Measurements from ENCODE around the gene ATP6V0A1.

ATP6V0A1 gene

GRCh38 chr17:42563950-42564349 lies 105.3 kb downstream of the ATP6V0A1 start:
- DNase-seq = no peak

GRCh38 chr17:42564815-42565522 lies 106.3 kb downstream of the ATP6V0A1 start:
- DNase-seq = no peak

- no peak for DNase-seq
Measured at GRCh38 chr17:42565523-42566214, 107.0 kb downstream of the ATP6V0A1 start.

GRCh38 chr17:42566215-42566882 lies 107.7 kb downstream of the ATP6V0A1 start:
- no peak for DNase-seq

GRCh38 chr17:42566883-42567573 lies 108.3 kb downstream of the ATP6V0A1 start, which contains the start of gene MLX:
MLX (plus strand) TSS chr17:42567100; CDS start chr17:42567125, 25 bp downstream.
- peak; percentile 98 for DNase-seq

- no peak for DNase-seq
Measured at GRCh38 chr17:42568341-42569111, 109.8 kb downstream of the ATP6V0A1 start.

GRCh38 chr17:42571435-42572225 lies 113.0 kb downstream of the ATP6V0A1 start:
- DNase-seq = no peak

All from NCI-H82 (cell line).